K562 (cell line): Measurements from ENCODE around the gene BCORL1. TPM values are rescaled to one million over a fixed set of nuclear protein-coding genes. Genes with fewer than 3 reads are reported as not detected.

Source experiments
- ATAC-seq: fragments of 200-7000 bp; cut with Tn5 transposase; 3 replicates; pipeline ENCODE4 v1.9.1; 2020; ENCODE audit warnings: moderate library complexity
- BruUV-seq: library from RNA; stranded (reverse); fragments of 400-500 nt; replicated peaks from 2 replicates; lab custom pipeline; 2021; lab: Mats Ljungman, UMichigan
- CTCF ChIA-PET: fragments of 300-600 bp; formaldehyde crosslinking; extraction: SDS; loops from one replicate; lab custom pipeline; 2021; ENCODE audit warnings: low intra/inter-chr PET ratio; lab: Yijun Ruan, JAX
- POLR2A ChIA-PET: fragments of 300-600, 350-650 bp; sonication (Branson Sonifier 250); formaldehyde crosslinking; extraction: SDS; loops from one replicate; lab custom pipeline; 2021; ENCODE audit warnings: antibody characterized with exemption, inconsistent platforms; lab: Yijun Ruan, JAX
- DNase-seq, 4 experiments: peaks; one replicate each; pipeline versions ENCODE4 v3.0.0 to v3.0.0-alpha.2; 2011 to 2018; ENCODE audit warnings: low spot score in 3 of 4, mixed read lengths in 3 of 4; ENCODE audit errors: extremely low read depth in 1 of 4
- FAIRE-seq: peaks from 2 replicates; lab custom pipeline; 2011; peaks lifted over from hg19 to GRCh38; lab: Jason Lieb, UNC
- H2AFZ ChIP-seq: 2 replicates; pipeline ENCODE4 v1.6.0; 2011; ENCODE audit warnings: low read depth, low read length, control low read depth, inconsistent platforms
- H3K27ac ChIP-seq: fragments of 200-600 bp; 3 replicates; pipeline ENCODE4 v1.8.0; 2011; ENCODE audit warnings: low read depth, mild to moderate bottlenecking, control low read depth, inconsistent platforms, low read length, moderate library complexity, mixed read lengths; ENCODE audit errors: extremely low read depth
- H3K27me3 ChIP-seq, 2 experiments: fragments of 300-600 bp in 1 of 2; 2 replicates in 1 of 2; 3 replicates in 1 of 2; pipeline versions ENCODE4 v1.6.0 to v1.8.0; 2011; ENCODE audit warnings: inconsistent platforms in 2 of 2, low read length in 2 of 2, mild to moderate bottlenecking in 1 of 2, mixed read lengths in 1 of 2, moderate library complexity in 1 of 2; ENCODE audit not compliant: control insufficient read depth in 2 of 2, insufficient read depth in 2 of 2
- H3K36me3 ChIP-seq: fragments of 300-600 bp; 3 replicates; pipeline ENCODE4 v1.8.0; 2011; ENCODE audit warnings: mild to moderate bottlenecking, low read length, inconsistent platforms; ENCODE audit not compliant: control insufficient read depth, insufficient read depth
- H3K4me1 ChIP-seq, 2 experiments: fragments of 200-600 bp in 1 of 2; replicated peaks in 1 of 2; 2 replicates in 1 of 2; 3 replicates in 1 of 2; pipeline versions ENCODE4 v1.5.1 to v1.8.0; 2011; ENCODE audit warnings: inconsistent platforms in 2 of 2, low read length in 2 of 2, mild to moderate bottlenecking in 1 of 2, mixed read lengths in 1 of 2, moderate library complexity in 1 of 2; ENCODE audit not compliant: control insufficient read depth in 2 of 2, insufficient read depth in 2 of 2
- H3K4me2 ChIP-seq: 2 replicates; pipeline ENCODE4 v1.6.1; 2011; ENCODE audit warnings: low read length, control low read depth, inconsistent platforms, mixed read lengths; ENCODE audit not compliant: insufficient read depth
- H3K4me3 ChIP-seq: fragments of 200-600 bp; sonication (generic), shearing (Covaris generic); 2 replicates; pipeline ENCODE4 v1.5.1; 2016; ENCODE audit warnings: control low read depth, inconsistent platforms
- H3K79me2 ChIP-seq: fragments of 200-600 bp; 3 replicates; pipeline ENCODE4 v1.8.0; 2011; ENCODE audit warnings: low read length, inconsistent platforms; ENCODE audit not compliant: control insufficient read depth, insufficient read depth
- H3K9ac ChIP-seq, 2 experiments: 2 replicates each; pipeline versions ENCODE4 v1.6.0 to v1.6.1; 2011; ENCODE audit warnings: low read depth in 2 of 2, low read length in 2 of 2, control low read depth in 1 of 2, inconsistent platforms in 1 of 2, mild to moderate bottlenecking in 1 of 2, mixed read lengths in 1 of 2; ENCODE audit not compliant: insufficient read depth in 1 of 2
- H3K9me1 ChIP-seq: one replicate; pipeline ENCODE4 v1.6.0; 2011; ENCODE audit warnings: inconsistent platforms, mild to moderate bottlenecking, low read length, moderate library complexity; ENCODE audit not compliant: control insufficient read depth, insufficient read depth
- H3K9me3 ChIP-seq: replicated peaks from 2 replicates; pipeline ENCODE4 v1.5.1; 2011; ENCODE audit warnings: low read depth, low read length, inconsistent platforms; ENCODE audit not compliant: control insufficient read depth, insufficient read depth
- H4K20me1 ChIP-seq: replicated peaks from 2 replicates; pipeline ENCODE4 v1.6.1; 2011; ENCODE audit warnings: low read length, inconsistent platforms, mixed read lengths; ENCODE audit not compliant: control insufficient read depth, insufficient read depth
- ARID2 ChIP-seq: fragments of 450-650 bp; IDR thresholded peaks from 2 replicates; pipeline ENCODE4 v1.6.1; 2017; ENCODE audit warnings: antibody characterized with exemption, mild to moderate bottlenecking
- HMBOX1 ChIP-seq: sonication (generic); IDR thresholded peaks from 2 replicates; pipeline ENCODE4 v1.6.1; 2016
- MEIS2 ChIP-seq: fragments of 450-650 bp; IDR thresholded peaks from 2 replicates; pipeline ENCODE4 v1.6.1; 2014; ENCODE audit warnings: mild to moderate bottlenecking; ENCODE audit not compliant: partially characterized antibody
- WGBS: fragments of 100-300 bp; shearing (Covaris generic); methylation state at CpG from one replicate; pipeline ENCODE4 v1.1.6; 2016; ENCODE audit warnings: low coverage, mixed read lengths; ENCODE audit not compliant: insufficient coverage; ENCODE audit errors: missing lambda C conversion rate; 5-methylcytosine and 5-hydroxymethylcytosine counted together
- in situ Hi-C: fragments of 300-500 bp; cut with MboI; formaldehyde crosslinking; loops from 4 replicates; pipeline ENCODE4 v1.15.0; 2018; ENCODE audit warnings: inconsistent platforms, mixed read lengths
- intact Hi-C: fragments of 100-400 bp; cut with micrococcal nuclease; formaldehyde crosslinking; loops from 2 replicates; pipeline ENCODE4 v1.14.2; 2022
- polyA plus RNA-seq, 8 experiments: library from polyadenylated mRNA; depleted of rRNA in 4 of 8; stranded (reverse) in 5 of 8; unstranded in 3 of 8; fragments of >200 nt; fragmentation: Nextera tagmentation in 2 of 8; fragmentation: Illumina TruSeq in 1 of 8; extraction: Ambion mirVana in 2 of 8; extraction: Trizol in 1 of 8; gene quantifications; 2 replicates each; pipeline versions ENCODE4 v1.2.1 to v1.2.3, GENCODE V29; 2011 to 2014; ENCODE audit warnings: inconsistent platforms in 1 of 8, missing spikeins in 1 of 8
- total RNA-seq, 7 experiments: library from RNA; depleted of rRNA in 6 of 7; stranded (reverse); fragments of >200 nt in 6 of 7; fragmentation: Illumina TruSeq in 2 of 7; extraction: Trizol in 2 of 7; gene quantifications; 2 replicates each; pipeline versions ENCODE4 v1.2.1 to v1.2.3, GENCODE V29; 2011 to 2021; ENCODE audit warnings: low replicate concordance in 1 of 7
- TF ChIP-seq, protein P1 (sequence below), 2 experiments: fragments of 200-800 bp in 1 of 2; sonication (Bioruptor generic) in 1 of 2; sonication (generic) in 1 of 2; formaldehyde crosslinking in 1 of 2; IDR thresholded peaks in 1 of 2; conservative IDR thresholded peaks in 1 of 2; 2 replicates each; pipeline versions ENCODE4 v1.5.0 to v1.6.1; 2016 to 2020; ENCODE audit warnings: missing compliant biosample characterization in 1 of 2, missing genetic modification characterization in 1 of 2, missing genetic modification reagents in 1 of 2

The BCORL1 gene
- total and polyA plus RNA-seq, 9 of the 15 experiments (the other 6 are each of a cell fraction or from before 2014, with no cell fraction given) = 0.48 to 29.6 (median 2.1) TPM

DNA sequence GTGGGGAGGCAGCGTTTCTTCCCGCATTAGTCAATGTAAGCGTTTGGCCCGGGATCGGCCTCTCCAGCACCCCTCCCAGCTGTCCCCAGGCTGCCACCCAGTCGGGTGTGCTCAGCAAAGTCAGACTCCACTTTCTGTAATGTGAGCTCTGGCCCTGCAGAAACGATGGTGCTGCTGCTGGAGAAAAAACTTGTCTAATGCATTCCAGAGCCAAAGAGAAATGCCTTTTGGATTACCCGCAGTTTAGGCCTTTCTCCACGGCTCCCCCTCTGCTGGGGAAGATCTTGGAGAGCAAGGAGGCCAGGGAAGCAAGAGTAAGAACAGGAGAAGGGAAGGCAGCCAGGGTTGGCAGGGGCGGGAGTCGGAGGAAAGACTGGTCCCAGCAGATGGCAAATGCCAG is 72.7 kb downstream of the BCORL1 start:
- CTCF ChIA-PET = no interaction called here
- in situ Hi-C loops = no loop called here
- WGBS = 70% methylated on average over 11 of the region's 11 CpGs

More for the DNA sequence above, 72.7 kb downstream of the BCORL1 start:
- Histone ChIP-seq H3K9ac (no peak overlapping the region), H2AFZ (no peak overlapping the region), H4K20me1 (no peaks in the 10 kb centered on the region), H3K4me2 (no peak overlapping the region), H3K79me2 (no peaks in the 10 kb centered on the region), H3K36me3 (peaks cover 54% of the 10 kb centered on the region), H3K9me3 (no peaks in the 10 kb centered on the region), H3K27me3 (no peaks in the 10 kb centered on the region), H3K4me1 (peaks cover 0 to 9% of the 10 kb centered on the region in 2 experiments; a peak in 2 of 5 replicates), H3K27ac (no peak overlapping the region), H3K9me1 (no peaks in the 10 kb centered on the region), H3K4me3 (no peak overlapping the region)
- ATAC-seq (no peak), FAIRE-seq (no peak), DNase-seq (no peak)
- TF ChIP-seq MEIS2 (no peak), ARID2 (no peak), HMBOX1 (no peak)
- TF ChIP-seq, protein P1, sequence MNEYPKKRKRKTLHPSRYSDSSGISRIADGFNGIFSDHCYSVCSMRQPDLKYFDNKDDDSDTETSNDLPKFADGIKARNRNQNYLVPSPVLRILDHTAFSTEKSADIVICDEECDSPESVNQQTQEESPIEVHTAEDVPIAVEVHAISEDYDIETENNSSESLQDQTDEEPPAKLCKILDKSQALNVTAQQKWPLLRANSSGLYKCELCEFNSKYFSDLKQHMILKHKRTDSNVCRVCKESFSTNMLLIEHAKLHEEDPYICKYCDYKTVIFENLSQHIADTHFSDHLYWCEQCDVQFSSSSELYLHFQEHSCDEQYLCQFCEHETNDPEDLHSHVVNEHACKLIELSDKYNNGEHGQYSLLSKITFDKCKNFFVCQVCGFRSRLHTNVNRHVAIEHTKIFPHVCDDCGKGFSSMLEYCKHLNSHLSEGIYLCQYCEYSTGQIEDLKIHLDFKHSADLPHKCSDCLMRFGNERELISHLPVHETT (CRISPR knock-in tag; conservative IDR thresholded peaks at IDR 0.05 in 1 of 2, IDR thresholded peaks at IDR 0.05 in 1 of 2) = no peak
- intact Hi-C loops = no loop called here
- POLR2A ChIA-PET = interaction anchor here (1.2 to 1.4 kb wide), 2 partner anchors 10 to 12 kb away, joined by 3 to 4 read pairs; no protein-coding TSS in a partner anchor
- BruUV-seq = no TSS peak
